Vagina (tissue), 2 donors: ENCODE measurements around the gene FBXO10.

ENCODE experiments used
- CTCF ChIP-seq, 3 experiments: fragments of 450-650 bp in 2 of 3; fragments of 200-600 bp in 1 of 3; sonication (generic) in 1 of 3; IDR thresholded peaks; one replicate each; pipeline ENCODE4 v1.5.1; 2017 to 2019; ENCODE audit warnings: antibody characterized with exemption in 3 of 3, mild to moderate bottlenecking in 2 of 3, moderate library complexity in 2 of 3
- POLR2AphosphoS5 ChIP-seq, 2 donors: sonication (generic); formaldehyde crosslinking; IDR thresholded peaks; one replicate each; pipeline ENCODE4 v1.9.0; 2017; ENCODE audit warnings: antibody characterized with exemption in 2 of 2, mild to moderate bottlenecking in 2 of 2, low read depth in 1 of 2; ENCODE audit not compliant: insufficient read depth in 1 of 2

DNA sequence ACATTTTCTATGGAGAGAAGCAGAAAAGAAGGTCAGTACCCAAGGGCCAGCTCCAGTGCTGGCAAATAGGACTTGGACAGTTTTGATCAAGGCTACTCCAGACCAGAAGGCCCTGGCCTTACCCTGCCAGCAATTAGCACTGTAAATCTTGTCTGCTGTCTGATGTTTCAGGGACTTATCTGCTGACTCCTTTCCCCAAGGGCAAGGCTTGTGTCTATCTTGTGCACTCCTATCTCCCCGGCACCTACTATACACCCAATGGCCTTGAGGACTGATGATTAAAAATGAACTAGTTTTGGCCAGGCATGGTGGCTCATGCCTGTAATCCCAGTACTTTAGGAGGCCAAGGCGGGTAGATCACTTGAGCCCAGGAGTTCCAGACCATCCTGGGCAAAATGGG is 53.2 kb downstream of the FBXO10 start:
- no peak for TF ChIP-seq POLR2AphosphoS5 (IDR thresholded peaks at IDR 0.05; ENCODE audit: insufficient read depth in 1 of 2, low read depth in 1 of 2)
- no peak for TF ChIP-seq CTCF (IDR thresholded peaks at IDR 0.05)
